Hematopoietic multipotent progenitor cell treated with erythropoietin and hydrocortisone succinate and interleukin-3 and kit ligand, for 17 days (in vitro differentiated cells): Measurements from ENCODE around the gene BDH1.
"Not testable (repeated sequence)": the region's sequence is repeated elsewhere in the genome, so short reads cannot be mapped to it uniquely, and the experiment has no call there.

Source experiments
- DNase-seq: peaks from one replicate; pipeline ENCODE4 v3.0.0-alpha.2; 2015; ENCODE audit warnings: low spot score

The BDH1 gene

DNA sequence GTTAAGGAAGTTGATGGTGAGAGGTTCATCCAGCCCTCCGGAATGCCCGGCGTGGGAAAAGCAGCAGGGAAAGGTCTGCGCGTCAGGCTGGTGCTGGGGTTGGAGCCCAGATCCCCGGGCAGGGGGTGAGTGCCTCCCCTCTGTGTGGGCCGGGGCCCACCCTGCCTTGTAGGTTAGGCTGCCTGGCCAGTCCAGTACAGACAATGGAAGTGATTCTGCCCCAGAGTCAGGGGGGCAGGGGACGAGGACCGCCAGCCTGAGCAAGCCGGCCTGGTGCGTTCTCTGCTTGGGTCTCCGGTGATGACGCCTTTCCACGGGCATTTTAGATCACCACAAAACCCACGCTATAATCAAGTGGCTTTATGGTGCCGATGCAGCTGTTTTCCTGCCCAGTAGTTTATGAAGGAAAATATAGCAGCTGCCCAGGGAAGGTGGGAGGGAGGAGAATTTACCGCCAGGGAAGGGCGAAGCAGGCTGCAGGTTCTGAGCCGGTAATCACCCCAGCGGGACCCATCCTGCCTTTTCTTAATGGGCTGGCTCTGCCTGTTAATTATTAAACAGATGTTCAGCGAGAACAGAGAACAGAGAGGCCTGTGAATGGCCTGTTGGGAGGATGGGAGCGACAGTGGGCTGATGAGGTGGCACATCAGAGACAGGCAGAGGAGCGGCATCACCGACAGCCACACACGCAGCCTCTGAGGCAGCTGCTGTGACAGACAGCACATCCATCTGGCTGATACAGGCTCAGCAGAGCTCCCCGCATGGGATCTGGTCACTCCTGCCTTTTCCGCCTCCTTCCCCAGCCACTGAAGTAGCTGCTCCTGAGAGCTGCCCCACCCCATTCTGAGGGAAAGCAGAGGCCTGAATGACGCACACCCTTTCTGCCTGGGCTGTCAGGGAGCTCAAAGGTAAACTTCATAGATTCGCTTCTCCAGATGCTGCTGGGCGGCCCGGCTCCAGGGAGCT is 35.2 kb downstream of the BDH1 start:
- no peak for DNase-seq

DNA sequence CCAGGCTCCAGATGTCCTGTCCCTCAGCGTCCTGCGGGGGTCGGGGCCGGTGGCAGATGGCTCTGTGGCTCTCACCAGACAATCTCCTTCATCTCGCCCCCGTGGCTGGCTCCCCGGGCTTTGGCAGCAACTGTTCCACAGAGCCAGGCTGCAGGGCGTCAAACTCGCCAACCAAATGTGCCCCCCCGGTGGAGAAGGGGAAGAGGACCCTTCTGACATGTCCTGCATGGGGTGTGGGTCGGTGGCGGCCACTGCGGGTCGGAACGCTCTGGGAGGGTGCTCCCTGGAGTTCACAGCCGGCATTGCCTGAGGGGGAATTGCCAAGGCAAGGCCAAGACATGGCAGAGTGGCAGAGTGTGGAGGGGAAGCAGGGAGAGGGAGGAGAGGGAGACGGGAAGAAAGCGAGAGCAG is 36.0 kb downstream of the BDH1 start:
- no peak for DNase-seq

DNA sequence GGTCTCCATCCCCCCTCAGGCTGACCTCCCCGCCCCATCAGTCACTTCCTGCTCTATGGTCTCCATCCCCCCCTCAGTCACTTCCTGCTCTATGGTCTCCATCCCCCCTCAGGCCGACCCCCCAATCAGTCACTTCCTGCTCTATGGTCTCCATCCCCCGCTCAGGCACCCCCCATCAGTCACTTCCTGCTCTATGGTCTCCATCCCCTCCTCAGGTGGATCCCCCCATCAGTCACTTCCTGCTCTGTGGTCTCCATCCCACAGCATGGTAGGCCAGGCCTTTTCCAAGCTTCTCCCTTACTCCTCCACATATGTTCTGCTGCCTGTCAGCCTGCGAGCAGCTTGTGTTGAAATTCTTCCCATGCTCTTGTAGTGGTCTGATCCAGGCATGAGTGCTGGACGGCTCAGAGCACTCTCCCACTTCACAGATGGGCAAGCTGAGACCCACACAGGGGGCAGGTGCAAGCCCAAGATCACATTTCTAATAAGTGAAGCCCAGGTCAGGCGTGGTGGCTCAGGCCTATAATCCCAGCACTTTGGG is 36.8 kb downstream of the BDH1 start:
- DNase-seq, result no peak

DNA sequence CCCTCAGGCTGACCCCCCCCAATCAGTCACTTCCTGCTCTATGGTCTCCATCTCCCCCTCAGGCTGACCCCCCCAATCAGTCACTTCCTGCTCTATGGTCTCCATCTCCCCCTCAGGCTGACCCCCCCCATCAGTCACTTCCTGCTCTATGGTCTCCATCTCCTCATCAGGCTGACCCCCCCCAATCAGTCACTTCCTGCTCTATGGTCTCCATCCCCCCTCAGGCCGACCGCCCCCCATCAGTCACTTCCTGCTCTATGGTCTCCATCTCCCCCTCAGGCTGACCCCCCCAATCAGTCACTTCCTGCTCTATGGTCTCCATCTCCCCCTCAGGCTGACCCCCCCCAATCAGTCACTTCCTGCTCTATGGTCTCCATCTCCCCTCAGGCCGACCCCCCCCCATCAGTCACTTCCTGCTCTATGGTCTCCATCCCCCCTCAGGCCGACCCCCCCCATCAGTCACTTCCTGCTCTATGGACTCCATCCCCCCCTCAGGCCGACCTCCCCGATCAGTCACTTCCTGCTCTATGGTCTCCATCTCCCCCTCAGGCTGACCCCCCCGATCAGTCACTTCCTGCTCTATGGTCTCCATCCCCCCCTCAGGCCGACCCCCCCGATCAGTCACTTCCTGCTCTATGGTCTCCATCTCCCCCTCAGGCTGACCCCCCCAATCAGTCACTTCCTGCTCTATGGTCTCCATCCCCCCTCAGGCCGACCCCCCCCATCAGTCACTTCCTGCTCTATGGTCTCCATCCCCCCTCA is 37.7 kb downstream of the BDH1 start:
- DNase-seq, result not testable (repeated sequence)

DNA sequence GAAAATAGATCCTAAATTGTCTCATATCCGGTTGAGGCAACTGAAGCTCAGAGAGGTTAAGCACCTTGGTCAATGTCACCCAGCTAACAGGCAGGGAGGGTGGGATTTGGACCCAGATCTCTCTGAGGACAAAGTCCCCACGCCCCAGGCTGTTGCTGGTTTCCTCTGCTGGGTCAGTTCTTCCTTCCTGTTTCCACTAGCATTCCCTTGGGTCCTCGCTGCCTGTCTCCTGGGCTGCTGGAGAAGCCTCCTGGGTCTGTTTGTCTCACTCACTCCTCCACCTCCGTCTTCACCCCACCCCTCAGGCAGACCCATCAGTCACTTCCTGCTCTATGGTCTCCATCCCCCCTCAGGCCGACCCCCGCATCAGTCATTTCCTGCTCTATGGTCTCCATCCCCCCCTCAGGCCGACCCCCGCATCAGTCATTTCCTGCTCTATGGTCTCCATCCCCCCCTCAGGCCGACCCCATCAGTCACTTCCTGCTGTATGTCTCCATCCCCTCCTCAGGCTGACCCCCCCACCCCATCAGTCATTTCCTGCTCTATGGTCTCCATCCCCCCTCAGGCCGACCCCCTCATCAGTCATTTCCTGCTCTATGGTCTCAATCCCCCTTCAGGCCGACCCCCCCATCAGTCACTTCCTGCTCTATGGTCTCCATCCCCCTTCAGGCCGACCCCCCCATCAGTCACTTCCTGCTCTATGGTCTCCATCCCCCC is 38.7 kb downstream of the BDH1 start:
- DNase-seq, result not testable (repeated sequence)

DNA sequence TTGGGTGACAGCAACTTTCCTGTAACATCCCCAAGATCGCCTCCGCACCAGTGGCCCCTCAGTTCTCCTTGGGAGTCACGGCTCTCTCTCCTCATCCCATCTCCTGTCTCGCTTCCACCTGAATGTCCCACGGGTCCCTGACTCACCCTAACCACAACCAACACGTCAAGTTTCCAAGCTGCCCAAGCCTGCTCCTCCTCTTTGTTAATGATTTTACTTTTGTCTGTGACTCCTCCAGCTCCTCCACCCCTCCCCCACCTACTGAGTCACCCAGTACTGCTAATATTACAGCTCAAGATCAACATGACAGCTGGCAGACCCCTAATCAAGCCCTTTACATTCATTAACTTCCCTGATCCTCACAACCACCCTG is 39.3 kb downstream of the BDH1 start:
- DNase-seq, result no peak

DNA sequence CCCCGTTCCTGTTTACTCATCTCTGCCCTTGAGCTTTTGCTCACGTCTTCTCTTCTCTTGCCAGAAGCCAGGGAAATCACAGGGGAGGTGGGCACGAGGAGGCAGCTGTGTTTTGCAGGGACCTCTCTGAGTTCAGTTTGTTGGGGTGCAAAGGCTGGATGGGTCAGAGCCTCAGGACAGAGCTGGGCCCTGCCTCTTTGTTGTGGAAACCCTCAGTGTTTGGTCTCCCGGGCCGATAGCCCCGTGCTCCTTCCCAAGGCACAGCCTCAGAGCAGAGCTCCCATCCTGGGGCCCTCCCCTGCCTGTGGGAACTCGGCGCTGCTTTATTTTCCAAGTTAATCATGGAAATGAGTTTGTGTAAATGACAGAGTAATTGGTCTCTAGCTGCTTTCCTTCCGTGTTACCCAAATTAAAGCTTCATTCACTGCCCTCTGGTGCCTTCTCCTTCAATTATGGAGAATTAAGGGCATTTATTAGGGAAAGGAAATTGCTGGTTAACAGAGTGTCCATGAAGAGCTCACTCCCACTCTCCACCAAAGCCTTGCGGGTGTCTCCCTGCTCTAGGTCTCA is 40.9 kb downstream of the BDH1 start:
- no peak for DNase-seq

DNA sequence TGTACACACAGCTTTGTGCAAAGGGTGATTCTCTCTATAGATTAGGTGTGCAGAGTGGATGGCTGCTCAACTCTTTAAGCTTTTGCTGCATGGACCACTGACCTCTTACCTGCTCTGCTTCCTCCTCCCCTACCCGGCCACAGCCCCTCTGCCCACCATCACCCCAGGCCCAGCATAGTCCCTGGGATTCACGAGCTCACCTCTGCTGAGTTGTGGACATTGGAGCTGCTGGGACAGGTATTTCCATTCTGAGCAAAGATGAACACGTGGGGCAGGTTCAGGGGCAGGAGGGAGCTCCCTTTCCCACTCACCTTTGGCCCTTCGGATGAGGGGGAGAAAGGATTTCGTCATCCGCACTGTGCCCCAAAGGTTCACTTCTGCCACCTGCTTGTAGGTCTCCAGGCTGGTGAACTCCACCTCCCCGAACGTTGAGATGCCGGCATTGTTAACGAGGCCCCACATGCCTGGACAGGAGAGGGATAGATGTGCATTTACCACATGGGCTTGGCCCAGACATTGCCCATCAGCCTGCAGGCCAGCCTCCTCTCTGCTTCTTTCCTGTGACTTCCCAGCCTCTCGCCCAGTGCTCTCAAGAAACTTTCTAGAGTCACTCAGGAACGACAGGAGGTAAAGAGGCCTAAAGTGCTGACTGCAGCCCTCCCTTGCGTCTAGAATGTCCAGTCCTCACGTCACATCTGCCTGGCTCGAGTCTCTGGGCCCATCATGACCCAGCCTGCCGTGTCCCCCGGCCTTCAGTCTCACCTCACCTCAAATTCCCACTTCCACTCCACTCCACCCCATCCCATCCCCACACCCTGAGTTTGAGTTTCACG is 41.6 kb downstream of the BDH1 start:
- no peak for DNase-seq

DNA sequence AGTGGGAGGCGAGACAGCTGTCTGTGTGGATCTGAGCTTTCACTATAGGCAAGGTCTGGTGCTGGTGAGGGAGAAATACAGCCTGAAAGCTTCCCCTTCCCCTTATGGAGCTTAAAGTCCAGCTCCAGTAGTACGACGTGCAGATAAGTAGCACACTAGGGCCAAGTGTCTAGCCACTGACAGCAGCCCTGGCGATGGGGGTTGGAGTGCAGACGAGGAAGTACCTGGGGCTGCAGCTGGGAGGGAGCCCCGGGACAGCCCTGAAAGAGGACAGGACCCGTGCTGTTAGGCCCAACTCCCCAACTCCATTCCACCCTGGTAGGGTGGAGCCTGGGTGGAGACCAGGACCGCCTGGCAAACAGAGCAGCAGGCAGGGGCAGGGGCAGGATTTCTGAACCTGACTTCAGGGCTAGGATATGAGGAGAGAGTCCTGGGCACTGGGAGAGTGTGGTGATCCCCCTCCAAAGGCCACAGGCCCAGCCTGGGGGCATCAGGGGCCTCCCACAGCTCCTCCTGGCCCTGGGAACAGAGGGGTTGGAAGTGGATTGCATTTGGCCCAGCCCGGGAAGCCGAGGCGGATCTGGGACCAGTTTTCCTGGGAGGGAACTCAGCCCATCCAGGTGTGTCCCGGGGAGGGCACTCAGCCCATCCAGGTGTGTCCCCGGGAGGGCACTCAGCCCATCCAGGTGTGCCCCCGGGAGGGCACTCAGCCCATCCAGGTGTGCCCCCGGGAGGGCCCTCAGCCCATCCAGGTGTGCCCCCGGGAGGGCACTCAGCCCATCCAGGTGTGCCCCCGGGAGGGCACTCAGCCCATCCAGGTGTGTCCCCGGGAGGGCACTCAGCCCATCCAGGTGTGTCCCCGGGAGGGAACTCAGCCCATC is 42.8 kb downstream of the BDH1 start:
- DNase-seq, result no peak

DNA sequence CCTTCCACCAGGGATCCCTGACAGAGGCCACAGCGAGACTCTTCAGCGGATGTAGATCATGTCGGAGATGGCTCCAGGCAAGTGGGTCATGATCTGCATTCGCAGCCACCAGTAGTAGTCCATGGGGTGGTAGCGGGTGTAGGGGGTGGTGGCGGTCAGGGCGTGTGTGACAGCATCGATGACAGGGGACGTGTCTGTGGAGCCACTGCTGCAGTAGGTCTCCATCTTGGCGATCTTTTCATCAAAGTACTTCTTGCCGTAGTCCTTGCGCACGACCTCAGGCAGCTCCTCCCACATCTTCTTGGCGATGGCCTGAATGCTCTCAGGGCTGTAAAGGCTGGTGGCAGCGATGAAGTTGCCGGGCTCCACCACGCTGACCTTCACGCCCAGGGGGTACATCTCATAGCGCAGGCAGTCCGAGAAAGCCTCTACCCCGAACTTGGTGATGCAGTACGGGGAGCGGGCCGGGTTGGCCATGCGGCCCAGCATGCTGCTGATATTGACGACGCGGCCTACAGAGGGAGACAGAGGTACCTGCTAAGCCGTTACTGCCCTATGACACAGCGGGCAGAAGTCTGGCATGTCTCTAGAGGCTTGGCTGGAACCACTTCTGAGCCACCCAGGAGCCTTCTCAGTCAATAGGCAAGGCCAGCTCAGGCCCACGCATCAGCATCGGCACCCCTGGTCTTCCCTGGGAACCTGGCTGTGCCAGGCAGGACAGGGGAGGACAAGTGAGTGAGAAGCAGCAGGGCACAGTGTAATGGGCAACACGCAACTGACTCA is 43.7 kb downstream of the BDH1 start:
- no peak for DNase-seq

DNA sequence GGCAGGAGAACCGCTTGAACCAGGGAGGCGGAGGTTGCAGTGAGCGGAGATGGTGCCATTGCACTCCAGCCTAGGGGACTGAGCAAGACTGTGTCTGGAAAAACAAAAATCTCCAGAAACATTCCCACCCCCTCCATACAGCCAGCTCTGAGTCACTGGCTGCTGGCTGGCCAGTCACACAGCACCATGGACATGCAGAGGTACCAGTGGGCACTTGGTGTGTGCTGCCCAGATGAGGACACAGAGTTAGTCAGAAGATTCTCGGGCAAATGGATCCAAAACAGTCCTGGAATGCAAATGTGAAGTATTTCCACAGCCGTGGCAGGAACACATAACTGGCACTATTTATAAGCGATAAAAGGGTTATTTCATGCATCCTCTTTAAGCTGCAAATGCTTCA is 44.6 kb downstream of the BDH1 start:
- no peak for DNase-seq

DNA sequence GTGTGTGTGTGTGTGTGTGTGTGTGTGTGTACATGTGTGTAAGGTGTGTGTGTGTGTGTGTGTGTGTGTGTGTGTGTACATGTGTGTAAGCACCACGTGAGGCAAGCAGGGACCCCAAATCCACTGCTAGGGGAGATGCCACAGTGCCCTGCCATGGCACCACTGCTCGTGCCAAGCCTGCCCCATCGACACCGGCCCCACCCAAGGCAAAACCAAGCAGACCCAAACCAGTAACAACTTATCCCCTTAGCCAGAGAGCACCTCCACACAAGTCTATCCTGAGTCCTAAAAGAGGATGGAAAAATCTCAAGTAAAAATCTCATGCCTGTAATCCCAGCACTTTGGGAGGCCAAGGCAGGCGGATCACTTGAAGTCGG is 45.1 kb downstream of the BDH1 start:
- no peak for DNase-seq

DNA sequence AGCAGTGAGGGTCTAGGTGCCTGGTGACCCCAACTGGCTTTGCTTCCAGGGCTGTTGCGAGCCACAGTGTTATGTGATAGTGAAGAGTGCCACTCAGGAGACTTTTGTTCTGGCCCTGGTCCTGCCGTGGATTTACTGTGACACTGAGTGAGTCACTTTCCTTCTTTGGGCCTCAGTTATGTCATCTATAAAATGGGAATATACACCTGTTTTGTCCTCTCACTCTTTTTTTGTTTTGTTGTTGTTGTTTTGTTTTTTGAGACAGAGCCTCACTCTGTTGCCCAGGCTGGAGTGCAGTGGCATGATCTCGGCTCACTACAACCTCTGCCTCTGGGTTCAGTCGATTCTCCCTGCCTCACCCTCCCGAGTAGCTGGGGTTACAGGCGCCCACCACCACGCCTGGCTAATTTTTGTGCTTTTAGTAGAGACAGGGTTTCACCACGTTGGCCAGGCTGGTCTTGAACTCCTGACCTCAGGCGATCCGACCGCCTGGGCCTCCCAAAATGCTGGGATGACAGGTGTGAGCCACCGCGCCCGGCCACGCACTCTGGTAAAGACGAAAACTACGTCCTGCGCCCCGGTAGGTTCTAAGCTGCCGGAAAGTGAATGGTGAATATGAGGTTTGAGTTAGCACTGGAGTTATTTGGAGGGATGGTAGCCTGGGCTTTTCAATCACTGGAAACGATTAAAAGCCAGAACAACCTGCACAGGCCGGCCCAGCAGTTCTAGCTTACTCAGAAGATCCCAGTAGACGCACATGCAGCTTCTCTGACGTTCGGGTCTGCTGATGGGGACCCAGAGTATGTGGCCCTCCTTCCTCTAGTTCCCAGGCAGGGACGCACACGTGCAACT is 46.6 kb downstream of the BDH1 start:
- no peak for DNase-seq

DNA sequence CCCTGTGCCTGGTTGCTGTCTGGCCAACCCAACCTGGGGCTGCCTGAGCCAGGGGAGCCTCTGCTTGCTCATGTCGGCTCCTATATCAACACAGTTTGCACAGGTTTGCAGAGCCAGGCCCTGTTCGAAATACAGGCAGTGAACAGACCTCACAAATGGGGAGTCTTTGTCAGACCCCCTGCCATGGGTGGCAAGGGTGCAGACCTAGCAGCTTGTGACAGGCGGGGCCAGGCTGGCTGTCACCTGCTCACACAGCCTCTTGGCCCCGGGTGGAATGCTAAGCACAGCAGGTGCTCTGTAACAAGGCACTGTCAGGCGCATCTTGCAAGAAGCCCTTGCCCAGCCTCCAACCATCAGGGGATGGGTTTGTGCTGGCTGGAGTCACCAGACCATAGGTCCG is 47.3 kb downstream of the BDH1 start:
- no peak for DNase-seq

DNA sequence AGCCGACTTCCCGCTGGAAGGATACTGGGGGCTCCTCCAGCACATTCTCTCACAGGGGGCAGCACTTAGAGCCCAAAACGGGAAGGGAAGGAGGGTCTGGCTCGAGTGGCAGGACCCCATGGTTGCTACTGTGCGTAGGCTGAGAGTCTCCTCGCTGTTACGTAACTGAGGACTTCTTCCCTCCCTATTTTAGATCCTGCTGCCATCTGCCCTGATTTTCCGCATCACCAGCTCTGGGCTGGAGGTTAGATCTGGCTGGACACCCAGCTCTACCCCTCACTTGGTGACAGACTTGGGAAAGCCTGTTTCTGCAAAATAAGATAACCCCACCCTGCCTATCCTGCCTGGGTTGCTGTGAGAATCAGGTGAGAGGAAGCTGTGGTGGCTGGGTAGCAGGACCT is 47.7 kb downstream of the BDH1 start:
- no peak for DNase-seq

DNA sequence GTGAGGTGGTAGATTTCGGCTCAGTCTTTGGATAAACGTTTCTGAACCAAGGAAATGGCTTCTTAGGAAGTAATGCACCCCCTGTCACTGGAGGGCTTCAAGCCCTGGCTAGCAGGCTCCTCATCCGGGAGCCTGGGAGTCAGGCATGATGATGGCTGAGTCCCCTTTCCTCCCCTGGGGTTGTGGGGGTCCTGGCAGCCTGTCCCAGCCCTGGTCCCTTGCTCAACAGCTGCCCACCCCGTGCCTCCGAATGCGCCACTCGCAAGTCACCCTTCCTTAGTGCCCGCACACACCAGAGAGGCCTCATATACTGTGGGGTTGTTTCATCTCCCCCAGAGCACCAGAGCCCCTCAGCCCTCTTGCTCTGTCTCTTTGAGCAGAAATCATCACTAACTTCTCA is 48.2 kb downstream of the BDH1 start:
- no peak for DNase-seq

DNA sequence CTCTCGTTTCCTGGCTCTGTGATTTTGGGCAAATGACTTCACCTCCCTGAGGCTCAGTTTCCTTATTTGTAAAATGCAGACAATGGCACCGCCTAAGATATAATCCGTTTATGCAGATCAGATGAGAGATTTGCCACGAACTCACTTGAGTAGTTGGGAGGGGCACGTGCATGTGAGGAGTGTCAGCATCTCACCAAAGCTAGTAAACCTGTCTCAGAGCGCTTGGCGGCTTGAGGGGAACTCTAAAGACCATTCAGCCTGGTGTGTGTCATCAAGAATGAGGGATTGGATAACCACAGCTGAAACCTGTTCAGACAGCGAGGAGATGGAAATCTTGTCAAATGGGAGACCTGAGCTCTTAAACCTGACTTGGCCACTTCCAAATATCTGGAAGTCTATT is 48.7 kb downstream of the BDH1 start:
- no peak for DNase-seq

DNA sequence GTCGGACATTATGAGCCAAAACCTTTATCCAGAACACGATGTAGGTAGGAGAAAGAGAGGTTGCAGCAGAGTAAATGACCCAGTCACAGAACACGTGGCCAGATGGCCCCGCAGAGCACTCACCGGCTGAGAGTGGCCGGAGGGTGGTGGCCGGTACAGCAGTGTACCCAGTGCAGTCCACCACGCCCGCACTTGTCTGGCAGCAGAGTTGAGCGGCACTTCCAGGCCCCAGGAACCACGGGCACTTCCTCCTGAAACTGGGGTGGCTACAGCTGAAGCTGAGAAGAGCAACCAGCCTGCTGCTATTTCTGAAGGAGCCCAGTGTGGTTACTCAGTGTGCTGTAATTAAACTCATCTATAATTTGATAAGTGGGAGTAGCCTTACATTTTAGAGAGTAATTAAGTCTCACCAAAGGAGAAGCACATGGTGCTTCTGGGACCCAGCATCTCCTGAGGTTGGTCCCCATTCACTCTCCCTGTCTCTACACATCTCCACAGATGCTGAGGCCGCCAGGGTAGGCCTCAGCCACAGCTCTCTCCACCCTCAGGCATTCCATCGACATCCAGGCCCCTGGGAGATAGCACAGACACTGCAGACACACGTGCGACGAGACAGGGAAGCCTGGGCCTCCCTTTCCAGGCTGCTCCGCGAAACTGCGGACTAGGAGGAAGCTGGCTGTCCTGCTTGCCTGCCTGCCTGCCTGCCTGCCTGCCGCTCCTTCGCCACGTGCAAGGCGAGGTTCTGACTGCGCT is 49.8 kb downstream of the BDH1 start:
- no peak for DNase-seq
